Measurements from ENCODE around the gene VTCN1. TPM values are rescaled to one million over a fixed set of nuclear protein-coding genes. Genes with fewer than 3 reads are reported as not detected.

VTCN1 gene
- total and polyA plus RNA-seq, 2 donors (not counting 3 experiments of a cell fraction or from before 2014, with no cell fraction given): not detected

GRCh38 chr1:117215019-117215418, 4.3 kb upstream of the VTCN1 start:
- Histone ChIP-seq H3K36me3 (ENCODE audit: control insufficient read depth in 2 of 2, extremely low read depth in 1 of 2, insufficient read depth in 2 of 2, low read length in 2 of 2) (no peaks in the 10 kb centered on the region), H3K79me2 (ENCODE audit: control insufficient read depth, insufficient read depth, low read length) (no peaks in the 10 kb centered on the region), H3K9ac (replicated peaks; ENCODE audit: extremely low read depth, insufficient read depth, low read length) (no peak overlapping the region), H3K4me2 (ENCODE audit: insufficient read depth, low read length) (no peak overlapping the region), H4K20me1 (replicated peaks; ENCODE audit: control insufficient read depth, extremely low read depth, insufficient read depth, low read length) (no peaks in the 10 kb centered on the region), H3K9me1 (replicated peaks; ENCODE audit: control insufficient read depth, extremely low read depth, insufficient read depth, low read length) (no peaks in the 10 kb centered on the region), H3K9me3 (replicated peaks; ENCODE audit: control insufficient read depth, insufficient read depth, low read length) (no peaks in the 10 kb centered on the region), H3K27ac (ENCODE audit: insufficient read depth, low read depth, low read length) (no peak overlapping the region), H3K4me3 (replicated peaks in 1 of 3; ENCODE audit: insufficient read depth in 1 of 3, low read depth in 1 of 3, low read length in 3 of 3) (no peak overlapping the region), H3K4me1 (ENCODE audit: control insufficient read depth, extremely low read depth, insufficient read depth, low read length) (no peaks in the 10 kb centered on the region), H3K27me3 (ENCODE audit: control insufficient read depth in 2 of 2, insufficient read depth in 2 of 2, low read length in 2 of 2) (no peaks in the 10 kb centered on the region), H2AFZ (ENCODE audit: low read depth, low read length) (no peak overlapping the region)
- dilution Hi-C loops (cut with MboI; ENCODE audit: extremely low pct_ligation_motif_present, low sequenced_read_pairs) (no loop called here), intact Hi-C loops (cut with micrococcal nuclease) (no loop called here)
- no TSS peak for BruUV-seq (replicated peaks)
- ChIA-PET POLR2A (no interaction called here), CTCF (no interaction called here)
- DNase-seq (ENCODE audit: low read depth, low spot score): no peak
- TF ChIP-seq MYC (IDR thresholded peaks at IDR 0.05; ENCODE audit: low read depth, low read length): no peak
- no peak for TF ChIP-seq GATA2 (IDR thresholded peaks at IDR 0.05; ENCODE audit: insufficient read depth, insufficient read length, low read depth, low read length)
- no peak for TF ChIP-seq CTCF (IDR thresholded peaks at IDR 0.05; ENCODE audit: extremely low read depth in 1 of 2, insufficient read depth in 1 of 2, low read depth in 1 of 2, low read length in 2 of 2)
- no peak for TF ChIP-seq POLR2A (IDR thresholded peaks at IDR 0.05; ENCODE audit: low read depth, low read length)
- TF ChIP-seq MAX (IDR thresholded peaks at IDR 0.05; ENCODE audit: insufficient read depth, insufficient read length): no peak
- TF ChIP-seq FOS (IDR thresholded peaks at IDR 0.05; ENCODE audit: borderline replicate concordance, insufficient read depth, low read length): no peak
- no peak for TF ChIP-seq POLR2AphosphoS5 (IDR thresholded peaks at IDR 0.05; ENCODE audit: insufficient read depth, low read depth, low read length)
- no peak for TF ChIP-seq EZH2 (IDR thresholded peaks at IDR 0.05; ENCODE audit: borderline replicate concordance, low read depth, low read length, severe bottlenecking)
- no peak for TF ChIP-seq JUN (IDR thresholded peaks at IDR 0.05; ENCODE audit: borderline replicate concordance, insufficient read depth, insufficient read length, low read depth)
- FAIRE-seq: no peak
